Measurements from ENCODE around the gene ASTL.

Gene ASTL

GRCh38 chr2:96180002-96180401 lies 41.7 kb upstream of the ASTL start:
- no peak for TF ChIP-seq ZFX (IDR thresholded peaks at IDR 0.05; ENCODE audit: borderline replicate concordance)
- no peak for TF ChIP-seq CTCF (IDR thresholded peaks at IDR 0.05)
- no peak overlapping the region for H3K27ac ChIP-seq

GRCh38 chr2:96176661-96177060 lies 38.4 kb upstream of the ASTL start:
- H3K27ac ChIP-seq, result no peak overlapping the region
- TF ChIP-seq CTCF (IDR thresholded peaks at IDR 0.05) (no peak), ZFX (IDR thresholded peaks at IDR 0.05; ENCODE audit: borderline replicate concordance) (no peak)

DNA sequence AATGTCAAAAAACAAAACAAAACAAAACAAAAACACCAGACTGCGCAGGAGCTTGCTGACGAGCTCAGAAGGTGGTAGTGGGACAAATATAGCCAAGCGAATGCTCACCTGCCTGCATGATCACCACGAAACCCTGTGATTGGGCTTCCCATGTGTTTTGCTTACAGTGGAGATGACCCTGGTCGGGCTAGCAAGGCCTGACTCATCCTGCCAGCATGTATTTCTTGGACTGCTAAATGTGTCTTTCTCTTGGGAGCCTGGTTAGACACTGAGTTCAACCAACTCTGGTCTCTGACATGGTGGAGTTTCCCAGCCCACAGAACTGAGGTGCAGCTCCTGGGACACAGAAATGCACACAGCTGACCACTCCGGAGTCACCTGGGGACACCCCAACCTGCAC lies 37.6 kb upstream of the ASTL start:
- no peak overlapping the region for H3K27ac ChIP-seq

GRCh38 chr2:96174251-96175144 lies 36.2 kb upstream of the ASTL start:
- H3K27ac ChIP-seq, result no peak overlapping the region
- TF ChIP-seq ZFX (IDR thresholded peaks at IDR 0.05; ENCODE audit: borderline replicate concordance), result no peak
- peak; percentile 97 for TF ChIP-seq CTCF (IDR thresholded peaks at IDR 0.05)

More for the DNA sequence above, 37.6 kb upstream of the ASTL start:
- no peak for TF ChIP-seq CTCF (IDR thresholded peaks at IDR 0.05)
- TF ChIP-seq ZFX (IDR thresholded peaks at IDR 0.05; ENCODE audit: borderline replicate concordance), result no peak

DNA sequence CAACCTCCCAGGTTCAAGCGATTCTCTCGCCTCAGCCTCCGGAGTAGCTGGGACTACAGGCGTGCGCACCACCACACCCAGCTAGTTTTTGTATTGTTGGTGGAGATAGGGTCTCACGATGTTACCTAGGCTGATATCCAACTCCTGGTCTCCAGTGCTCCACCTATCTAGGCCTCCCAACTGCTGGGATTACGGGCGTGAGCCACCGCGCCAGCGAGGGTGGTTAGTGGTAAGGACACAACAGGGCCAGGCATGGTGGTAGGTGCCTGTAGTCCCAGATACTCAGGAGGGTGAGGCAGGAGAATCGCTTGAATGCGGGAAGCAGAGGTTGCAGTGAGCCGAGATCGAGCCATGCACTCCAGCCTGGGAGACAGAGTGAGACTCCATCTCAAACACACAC lies 33.5 kb upstream of the ASTL start:
- no peak for TF ChIP-seq CTCF (IDR thresholded peaks at IDR 0.05)
- TF ChIP-seq ZFX (IDR thresholded peaks at IDR 0.05; ENCODE audit: borderline replicate concordance), result no peak

DNA sequence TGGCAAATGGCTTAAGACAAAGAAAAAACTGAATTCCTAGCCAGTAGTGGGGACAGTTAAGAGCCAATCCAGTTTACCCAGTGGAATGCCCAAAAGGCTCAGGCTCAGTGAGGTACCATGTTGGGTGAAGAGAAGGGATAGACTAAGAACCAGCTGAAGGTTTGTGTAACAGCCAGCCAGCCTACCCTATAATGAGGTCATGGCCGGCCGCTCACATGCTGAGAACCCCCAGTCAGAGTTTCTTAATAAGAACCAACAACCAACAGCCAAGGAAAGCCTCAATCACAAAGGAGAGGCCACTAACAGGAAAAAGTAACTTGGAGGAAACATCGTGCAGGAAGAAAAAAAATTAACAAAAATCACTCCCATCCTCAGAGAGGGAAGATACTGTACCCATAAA lies 32.3 kb upstream of the ASTL start:
- no peak overlapping the region for H3K27ac ChIP-seq
- no peak for TF ChIP-seq CTCF (IDR thresholded peaks at IDR 0.05)
- TF ChIP-seq ZFX (IDR thresholded peaks at IDR 0.05; ENCODE audit: borderline replicate concordance), result no peak

More for the DNA sequence above, 33.5 kb upstream of the ASTL start:
- H3K27ac ChIP-seq, result no peak overlapping the region

DNA sequence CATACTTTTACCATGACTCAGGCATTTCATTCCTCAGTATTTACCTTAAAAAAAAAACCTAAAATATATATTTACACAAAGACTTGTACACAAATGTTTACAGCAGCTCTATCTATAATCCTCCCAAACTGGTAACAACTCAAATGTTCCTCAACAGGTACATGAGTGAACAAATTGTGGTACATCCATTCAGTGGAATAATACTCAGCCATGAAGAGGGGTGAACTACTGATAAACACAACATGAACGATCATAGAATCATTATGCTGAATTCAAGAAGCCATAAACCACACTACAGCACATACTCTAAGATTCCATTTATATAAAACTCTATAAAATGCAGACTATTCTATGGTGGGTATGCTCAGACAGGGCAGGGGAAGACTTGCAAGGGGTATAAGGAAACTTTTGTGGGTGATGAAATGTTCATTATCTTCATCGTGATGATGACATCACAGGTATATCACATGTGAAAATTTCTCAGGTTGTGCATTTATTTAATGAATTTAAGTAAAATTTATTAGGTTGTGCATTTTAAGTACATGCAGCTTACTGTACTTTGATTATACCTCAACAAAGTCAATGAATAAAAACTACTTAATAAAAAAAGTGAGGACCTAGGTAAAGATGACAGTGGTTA lies 31.7 kb upstream of the ASTL start:
- H3K27ac ChIP-seq, result no peak overlapping the region
- TF ChIP-seq ZFX (IDR thresholded peaks at IDR 0.05; ENCODE audit: borderline replicate concordance) (no peak), CTCF (IDR thresholded peaks at IDR 0.05) (no peak)
